Fibroblast of skin of back (primary cell): Measurements from ENCODE around the gene RDH13.
"Not testable (repeated sequence)": the region's sequence is repeated elsewhere in the genome, so short reads cannot be mapped to it uniquely, and the experiment has no call there.

Experiments
- DNase-seq: peaks from one replicate; pipeline ENCODE4 v3.0.0-alpha.2; 2013

The RDH13 gene

GRCh38 chr19:55044286-55044685 lies 18.7 kb downstream of the RDH13 start:
- no peak for DNase-seq

GRCh38 chr19:55042688-55043087 lies 20.3 kb downstream of the RDH13 start:
- DNase-seq: no peak

GRCh38 chr19:55042344-55042678 lies 20.6 kb downstream of the RDH13 start:
- no peak for DNase-seq

GRCh38 chr19:55041627-55042343 lies 21.2 kb downstream of the RDH13 start:
- no peak for DNase-seq

GRCh38 chr19:55041244-55041626 lies 21.7 kb downstream of the RDH13 start:
- no peak for DNase-seq

- not testable (repeated sequence) for DNase-seq
These were observed 22.3 kb downstream of the RDH13 start for GRCh38 chr19:55040654-55041053.

GRCh38 chr19:55037603-55038002 lies 25.3 kb downstream of the RDH13 start:
- not testable (repeated sequence) for DNase-seq

GRCh38 chr19:55036058-55036457 lies 26.9 kb downstream of the RDH13 start:
- no peak for DNase-seq

- no peak for DNase-seq
These were observed 28.2 kb downstream of the RDH13 start for GRCh38 chr19:55034751-55035150.

- DNase-seq: not testable (repeated sequence)
These were observed 29.8 kb downstream of the RDH13 start for GRCh38 chr19:55032976-55033643.

- DNase-seq: no peak
These were observed 30.7 kb downstream of the RDH13 start for GRCh38 chr19:55032170-55032800.

GRCh38 chr19:55031178-55031577 lies 31.8 kb downstream of the RDH13 start:
- DNase-seq: no peak

GRCh38 chr19:55028757-55029156 lies 34.2 kb downstream of the RDH13 start:
- no peak for DNase-seq

- no peak for DNase-seq
These were observed 35.2 kb downstream of the RDH13 start for GRCh38 chr19:55027472-55028337.

- not testable (repeated sequence) for DNase-seq
These were observed 35.8 kb downstream of the RDH13 start for GRCh38 chr19:55027140-55027471.

GRCh38 chr19:55024111-55024510 lies 38.8 kb downstream of the RDH13 start:
- no peak for DNase-seq

- DNase-seq: not testable (repeated sequence)
These were observed 42.6 kb downstream of the RDH13 start for GRCh38 chr19:55020351-55020750.

- DNase-seq: no peak
These were observed 44.3 kb downstream of the RDH13 start for GRCh38 chr19:55018633-55019032.

- DNase-seq: no peak
These were observed 44.7 kb downstream of the RDH13 start for GRCh38 chr19:55018216-55018615.

GRCh38 chr19:55016017-55016416 lies 46.9 kb downstream of the RDH13 start:
- no peak for DNase-seq

GRCh38 chr19:55015126-55015525 lies 47.8 kb downstream of the RDH13 start:
- no peak for DNase-seq

- DNase-seq: no peak
These were observed 48.2 kb downstream of the RDH13 start for GRCh38 chr19:55014714-55015113.

GRCh38 chr19:55013596-55013995 lies 49.4 kb downstream of the RDH13 start:
- no peak for DNase-seq
